Measurements from ENCODE around the gene SIM1.

Gene SIM1

GRCh38 chr6:100447081-100447899 lies 17.4 kb downstream of the SIM1 start:
- Histone ChIP-seq H3K4me3 (ENCODE audit: low read length in 2 of 2) (peak overlapping the region in 1 of 2 donors; percentile 21), H3K27ac (replicated peaks; ENCODE audit: low read length) (no peak overlapping the region), H3K4ac (ENCODE audit: low read length) (no peak overlapping the region), H4K91ac (ENCODE audit: low read depth, low read length, poor library complexity) (no peak overlapping the region), H2AK5ac (ENCODE audit: low read depth, low read length) (no peak overlapping the region), H4K8ac (ENCODE audit: low read depth, low read length) (no peak overlapping the region), H3K36me3 (replicated peaks in 1 of 2; ENCODE audit: control insufficient read depth in 2 of 2, insufficient read depth in 2 of 2, low read length in 2 of 2) (no peaks in the 10 kb centered on the region), H3K23ac (ENCODE audit: low read depth, low read length, poor library complexity) (no peak overlapping the region), H2BK15ac (ENCODE audit: low read length) (no peak overlapping the region), H3K4me1 (ENCODE audit: control insufficient read depth in 2 of 2, insufficient read depth in 1 of 2, low read depth in 1 of 2, low read length in 2 of 2) (peaks cover 0 to 8% of the 10 kb centered on the region in 2 donors), H3K4me2 (ENCODE audit: insufficient read depth, low read length, poor library complexity, severe bottlenecking) (peak overlapping the region; percentile 47), H3K18ac (ENCODE audit: low read length) (peak overlapping the region; percentile 44), H3K9me3 (replicated peaks in 1 of 2; ENCODE audit: control insufficient read depth in 2 of 2, insufficient read depth in 1 of 2, low read depth in 1 of 2, low read length in 2 of 2) (peaks cover 0 to 2% of the 10 kb centered on the region in 2 donors), H3K14ac (ENCODE audit: low read length) (peak overlapping the region; percentile 39), H2BK120ac (ENCODE audit: low read depth, low read length) (no peak overlapping the region), H2BK5ac (ENCODE audit: low read length) (no peak overlapping the region), H2BK12ac (ENCODE audit: low read length) (no peak overlapping the region), H3K9ac (ENCODE audit: low read depth, low read length, poor library complexity) (peak overlapping the region; percentile 36), H2AFZ (ENCODE audit: low read length) (peak overlapping the region; percentile 3), H3K79me1 (ENCODE audit: low read depth, low read length) (no peaks in the 10 kb centered on the region), H3K27me3 (ENCODE audit: control insufficient read depth in 3 of 3, insufficient read depth in 3 of 3, low read depth in 1 of 3, low read length in 3 of 3) (peaks cover 38 to 95% (median 64%) of the 10 kb centered on the region in 3 experiments)
- WGBS, 2 donors (ENCODE audit: extremely low coverage in 2 of 2, insufficient read length in 2 of 2, insufficient replicate concordance in 1 of 2) = no CpG with 5 or more reads among the region's 38 CpGs
- DNase-seq (ENCODE audit: low spot score) = peak; percentile 45

- H3K4me3 ChIP-seq (ENCODE audit: low read length in 2 of 2) = no peak overlapping the region
- H3K27me3 ChIP-seq (ENCODE audit: control insufficient read depth in 3 of 3, insufficient read depth in 3 of 3, low read depth in 1 of 3, low read length in 3 of 3) = peaks cover 36 to 93% (median 55%) of the 10 kb centered on the region in 3 experiments
These were observed 18.3 kb downstream of the SIM1 start for GRCh38 chr6:100446115-100447080.

GRCh38 chr6:100445512-100445911 lies 19.2 kb downstream of the SIM1 start:
- no CpG with 5 or more reads among the region's 3 CpGs for WGBS, 2 donors (ENCODE audit: extremely low coverage in 2 of 2, insufficient read length in 2 of 2, insufficient replicate concordance in 1 of 2)
- Histone ChIP-seq H3K9ac (ENCODE audit: low read depth, low read length, poor library complexity) (no peak overlapping the region), H3K27me3 (ENCODE audit: control insufficient read depth in 3 of 3, insufficient read depth in 3 of 3, low read depth in 1 of 3, low read length in 3 of 3) (peaks cover 30 to 93% (median 46%) of the 10 kb centered on the region in 3 experiments), H3K23ac (ENCODE audit: low read depth, low read length, poor library complexity) (no peak overlapping the region), H3K4ac (ENCODE audit: low read length) (no peak overlapping the region), H3K4me2 (ENCODE audit: insufficient read depth, low read length, poor library complexity, severe bottlenecking) (no peak overlapping the region), H3K18ac (ENCODE audit: low read length) (no peak overlapping the region), H2BK5ac (ENCODE audit: low read length) (no peak overlapping the region), H4K8ac (ENCODE audit: low read depth, low read length) (no peak overlapping the region), H3K14ac (ENCODE audit: low read length) (no peak overlapping the region), H3K4me3 (ENCODE audit: low read length in 2 of 2) (no peak overlapping the region), H2AFZ (ENCODE audit: low read length) (no peak overlapping the region), H2BK120ac (ENCODE audit: low read depth, low read length) (no peak overlapping the region), H3K27ac (replicated peaks; ENCODE audit: low read length) (no peak overlapping the region), H2BK15ac (ENCODE audit: low read length) (no peak overlapping the region), H3K79me1 (ENCODE audit: low read depth, low read length) (no peaks in the 10 kb centered on the region), H3K36me3 (replicated peaks in 1 of 2; ENCODE audit: control insufficient read depth in 2 of 2, insufficient read depth in 2 of 2, low read length in 2 of 2) (no peaks in the 10 kb centered on the region), H3K9me3 (replicated peaks in 1 of 2; ENCODE audit: control insufficient read depth in 2 of 2, insufficient read depth in 1 of 2, low read depth in 1 of 2, low read length in 2 of 2) (no peaks in the 10 kb centered on the region), H4K91ac (ENCODE audit: low read depth, low read length, poor library complexity) (no peak overlapping the region), H3K4me1 (ENCODE audit: control insufficient read depth in 2 of 2, insufficient read depth in 1 of 2, low read depth in 1 of 2, low read length in 2 of 2) (peaks cover 0 to 8% of the 10 kb centered on the region in 2 donors), H2BK12ac (ENCODE audit: low read length) (no peak overlapping the region), H2AK5ac (ENCODE audit: low read depth, low read length) (no peak overlapping the region)
- DNase-seq (ENCODE audit: low spot score) = no peak

More at GRCh38 chr6:100446115-100447080, 18.3 kb downstream of the SIM1 start:
- H3K14ac ChIP-seq (ENCODE audit: low read length) = no peak overlapping the region
- no peak overlapping the region for H3K23ac ChIP-seq (ENCODE audit: low read depth, low read length, poor library complexity)
- no peak overlapping the region for H2BK5ac ChIP-seq (ENCODE audit: low read length)
- H2BK15ac ChIP-seq (ENCODE audit: low read length) = no peak overlapping the region
- H4K8ac ChIP-seq (ENCODE audit: low read depth, low read length) = no peak overlapping the region
- H3K4ac ChIP-seq (ENCODE audit: low read length) = no peak overlapping the region
- no peak overlapping the region for H2BK120ac ChIP-seq (ENCODE audit: low read depth, low read length)
- peaks cover 0 to 8% of the 10 kb centered on the region in 2 donors for H3K4me1 ChIP-seq (ENCODE audit: control insufficient read depth in 2 of 2, insufficient read depth in 1 of 2, low read depth in 1 of 2, low read length in 2 of 2)
- H3K79me1 ChIP-seq (ENCODE audit: low read depth, low read length) = no peaks in the 10 kb centered on the region
- H3K18ac ChIP-seq (ENCODE audit: low read length) = no peak overlapping the region
- no peaks in the 10 kb centered on the region for H3K9me3 ChIP-seq (replicated peaks in 1 of 2; ENCODE audit: control insufficient read depth in 2 of 2, insufficient read depth in 1 of 2, low read depth in 1 of 2, low read length in 2 of 2)
- peak overlapping the region; percentile 30 for H3K4me2 ChIP-seq (ENCODE audit: insufficient read depth, low read length, poor library complexity, severe bottlenecking)
- H2BK12ac ChIP-seq (ENCODE audit: low read length) = no peak overlapping the region
- H3K27ac ChIP-seq (replicated peaks; ENCODE audit: low read length) = no peak overlapping the region
- H3K9ac ChIP-seq (ENCODE audit: low read depth, low read length, poor library complexity) = no peak overlapping the region
- peak; percentile 56 for DNase-seq (ENCODE audit: low spot score)
- no peak overlapping the region for H2AK5ac ChIP-seq (ENCODE audit: low read depth, low read length)
- peak overlapping the region; percentile 3 for H2AFZ ChIP-seq (ENCODE audit: low read length)
- no peak overlapping the region for H4K91ac ChIP-seq (ENCODE audit: low read depth, low read length, poor library complexity)
- no CpG with 5 or more reads among the region's 23 CpGs for WGBS, 2 donors (ENCODE audit: extremely low coverage in 2 of 2, insufficient read length in 2 of 2, insufficient replicate concordance in 1 of 2)
- H3K36me3 ChIP-seq (replicated peaks in 1 of 2; ENCODE audit: control insufficient read depth in 2 of 2, insufficient read depth in 2 of 2, low read length in 2 of 2) = no peaks in the 10 kb centered on the region
